Activated naive CD4-positive, alpha-beta T cell treated with anti-CD3 and anti-CD28 coated beads, Interleukin-2, amount 10 ng/mL, durations not matched to agents 7 days and 5 days (primary cell): ENCODE results near the gene IGSF22.
A peak's percentile ranks its signal among the peaks of the same experiment; 100 is the strongest.
"Not testable (repeated sequence)": the region's sequence is repeated elsewhere in the genome, so short reads cannot be mapped to it uniquely, and the experiment has no call there.

ENCODE experiments used
- CTCF ChIA-PET: fragments of 350-600 bp; sonication (Branson Sonifier 250); formaldehyde crosslinking; loops from one replicate; lab custom pipeline; 2021; ENCODE audit warnings: antibody characterized with exemption; lab: Charles Lee
- DNase-seq: peaks from one replicate; pipeline ENCODE4 v3.0.0-alpha.2; 2020
- H3K27ac Mint-ChIP-seq: one replicate; pipeline ENCODE4 v1.8.0; 2021; ENCODE audit warnings: mild to moderate bottlenecking, moderate library complexity, mixed read lengths
- H3K27me3 Mint-ChIP-seq: one replicate; pipeline ENCODE4 v1.8.0; 2021; ENCODE audit warnings: mild to moderate bottlenecking, mixed read lengths
- H3K36me3 Mint-ChIP-seq: one replicate; pipeline ENCODE4 v1.8.0; 2021; ENCODE audit warnings: mixed read lengths
- H3K4me1 Mint-ChIP-seq: one replicate; pipeline ENCODE4 v1.8.0; 2021; ENCODE audit warnings: mixed read lengths
- H3K4me3 Mint-ChIP-seq: one replicate; pipeline ENCODE4 v1.8.0; 2021; ENCODE audit warnings: mild to moderate bottlenecking, moderate library complexity, mixed read lengths
- H3K9me3 Mint-ChIP-seq: one replicate; pipeline ENCODE4 v1.8.0; 2021; ENCODE audit warnings: mixed read lengths

Gene IGSF22

DNA sequence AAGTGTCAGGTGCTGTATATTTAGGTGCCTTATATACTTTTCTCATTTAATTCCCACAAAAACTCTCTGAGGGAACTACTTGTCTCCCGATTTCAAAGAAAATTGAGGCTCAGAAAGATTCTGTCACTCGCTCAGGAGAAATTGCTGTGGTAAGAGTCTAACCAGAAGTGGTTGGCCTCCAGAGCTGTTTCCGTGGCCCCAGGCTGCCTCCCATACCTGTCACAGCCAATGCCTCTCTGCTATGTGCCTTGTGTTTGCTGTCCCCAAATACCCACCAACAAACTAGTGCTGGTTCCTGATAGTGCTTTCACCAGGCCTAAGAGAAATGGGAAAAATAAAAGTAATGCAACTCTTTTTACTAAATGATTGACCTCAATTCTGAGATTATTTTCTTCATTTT is 48.4 kb downstream of the IGSF22 start:
- Mint-ChIP-seq H3K9me3 (no peaks in the 10 kb centered on the region), H3K4me1 (peaks cover 21% of the 10 kb centered on the region), H3K4me3 (no peak overlapping the region), H3K36me3 (no peaks in the 10 kb centered on the region), H3K27me3 (no peaks in the 10 kb centered on the region), H3K27ac (no peak overlapping the region)
- CTCF ChIA-PET, result interaction anchor here (0.7 kb wide), 1 partner anchor 1038 kb away, joined by 3 read pairs; no protein-coding TSS in a partner anchor
- DNase-seq, result no peak

DNA sequence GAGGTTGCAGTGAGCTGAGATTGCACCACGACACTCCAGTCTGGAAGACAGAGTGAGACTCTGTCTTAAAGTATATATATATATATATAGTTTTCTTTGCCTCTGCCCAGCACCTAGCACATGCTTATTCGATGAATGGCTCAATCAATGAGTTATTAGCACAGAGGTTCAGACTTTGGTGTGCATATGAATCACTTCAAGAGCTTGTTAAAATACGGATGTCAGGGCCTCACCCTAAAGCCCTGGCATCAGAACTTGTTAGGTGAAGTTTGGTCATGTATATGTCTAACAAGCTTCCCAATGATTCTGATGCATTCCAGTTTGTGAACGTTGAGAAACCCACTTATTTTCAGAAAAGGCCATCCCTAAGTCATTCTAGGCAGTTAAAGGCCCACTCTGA is 49.2 kb downstream of the IGSF22 start:
- no peak for DNase-seq
- H3K9me3 Mint-ChIP-seq, result no peaks in the 10 kb centered on the region
- no peak overlapping the region for H3K27ac Mint-ChIP-seq
- H3K4me3 Mint-ChIP-seq, result no peak overlapping the region
- peaks cover 27% of the 10 kb centered on the region for H3K4me1 Mint-ChIP-seq
- CTCF ChIA-PET, result interaction anchor here (1.0 kb wide), 1 partner anchor 11 kb away, joined by 3 read pairs; no protein-coding TSS in a partner anchor
- H3K27me3 Mint-ChIP-seq, result no peaks in the 10 kb centered on the region
- H3K36me3 Mint-ChIP-seq, result no peaks in the 10 kb centered on the region

DNA sequence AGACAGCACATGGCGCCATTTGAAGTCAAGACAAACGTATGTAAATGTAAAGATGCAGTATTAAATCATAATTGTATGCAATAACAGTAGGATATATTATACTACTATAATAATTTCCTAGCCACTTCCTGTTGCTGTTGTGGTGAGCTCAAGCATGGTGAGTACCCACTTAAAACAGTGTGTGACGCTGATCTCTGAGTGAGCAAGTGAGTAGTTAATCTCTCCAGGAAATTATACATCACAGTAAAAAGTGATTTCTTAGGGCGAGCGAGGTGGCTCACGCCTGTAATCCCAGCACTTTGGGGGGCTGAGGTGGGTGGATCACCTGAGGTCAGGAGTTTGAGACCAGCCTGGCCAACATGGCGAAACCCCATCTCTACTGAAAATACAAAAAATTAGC is 53.8 kb downstream of the IGSF22 start:
- Mint-ChIP-seq H3K4me3 (peak overlapping the region; percentile 47), H3K27ac (peak overlapping the region; percentile 97), H3K4me1 (peaks cover 51% of the 10 kb centered on the region)
- H3K36me3 Mint-ChIP-seq, H3K27me3 Mint-ChIP-seq, H3K9me3 Mint-ChIP-seq: not testable (repeated sequence)
- peak; percentile 69 for DNase-seq
- CTCF ChIA-PET, result interaction anchor here (1.0 to 1.5 kb wide), 5 partner anchors 26 to 132 kb away, joined by 3 to 4 read pairs (median 3); partner anchors contain the start of gene TMEM86A

DNA sequence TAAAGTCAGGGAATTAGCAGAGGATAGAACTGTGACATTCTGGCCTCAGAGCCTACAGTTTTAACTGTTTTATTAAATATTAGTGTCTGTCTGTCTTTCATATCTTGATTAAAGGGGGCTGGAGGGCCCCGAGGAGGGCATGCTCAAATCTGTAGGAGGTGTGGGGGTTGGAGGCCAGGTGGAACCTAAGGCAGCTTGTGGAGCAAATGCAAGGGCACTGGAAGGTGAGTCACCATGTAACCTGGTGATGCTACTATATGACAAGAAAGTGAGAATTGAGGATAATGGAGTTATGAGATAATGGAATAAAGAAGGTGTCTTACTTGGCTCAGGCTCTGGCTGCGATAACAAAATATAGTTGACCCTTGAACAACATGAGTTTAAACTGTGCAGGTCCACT is 54.7 kb downstream of the IGSF22 start:
- DNase-seq, result peak; percentile 23
- Mint-ChIP-seq H3K36me3 (peaks cover 3% of the 10 kb centered on the region), H3K27me3 (peaks cover 8% of the 10 kb centered on the region), H3K27ac (peak overlapping the region; percentile 55), H3K4me3 (no peak overlapping the region), H3K4me1 (peaks cover 54% of the 10 kb centered on the region), H3K9me3 (no peaks in the 10 kb centered on the region)
- CTCF ChIA-PET, result interaction anchor here (1.1 to 1.6 kb wide), 4 partner anchors 20 to 131 kb away, joined by 3 to 7 read pairs (median 3); partner anchors contain the start of gene TMEM86A

DNA sequence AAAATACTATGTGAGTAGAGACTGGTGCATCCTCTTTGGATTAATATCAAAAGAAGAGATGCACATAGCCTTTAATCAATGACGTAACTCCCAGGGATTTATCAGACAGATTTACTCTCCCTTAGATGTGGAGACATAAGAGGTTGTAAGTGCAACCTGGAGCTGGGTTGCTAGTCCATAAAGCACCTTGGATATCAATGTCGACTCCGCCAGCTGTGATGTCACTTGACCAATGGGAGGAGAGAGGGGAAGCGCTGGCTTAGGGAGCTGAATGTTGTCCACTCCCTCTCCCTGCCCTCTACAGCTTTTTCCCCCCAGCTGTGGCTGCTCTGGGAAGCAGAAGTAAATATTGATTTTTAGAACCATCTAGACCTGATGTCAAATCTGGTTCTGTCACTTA is 56.3 kb downstream of the IGSF22 start:
- H3K4me1 Mint-ChIP-seq, result peaks cover 61% of the 10 kb centered on the region
- H3K4me3 Mint-ChIP-seq, result no peak overlapping the region
- H3K27ac Mint-ChIP-seq, result peak overlapping the region; percentile 85

DNA sequence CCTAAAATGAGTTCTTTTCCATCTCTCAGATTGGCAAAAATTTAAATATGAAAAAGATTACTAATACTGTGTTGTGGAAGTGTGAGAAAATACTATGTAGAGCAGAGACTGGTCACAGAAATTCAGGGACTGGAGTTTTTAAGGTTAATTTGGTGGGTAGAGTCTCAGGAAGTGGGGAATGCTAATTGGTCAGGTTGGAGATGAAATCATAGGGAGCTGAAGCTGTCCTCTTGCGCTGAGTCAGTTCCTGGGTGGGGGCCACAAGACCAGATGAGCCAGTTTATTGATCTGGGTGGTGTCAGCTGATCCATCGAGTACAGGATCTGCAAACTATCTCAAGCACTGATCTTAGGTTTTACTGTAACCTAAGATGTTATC is 56.8 kb downstream of the IGSF22 start:
- H3K4me3 Mint-ChIP-seq, result peak overlapping the region; percentile 13
- CTCF ChIA-PET, result interaction anchor here (0.9 to 1.4 kb wide), 3 partner anchors 17 to 128 kb away, joined by 3 to 4 read pairs (median 4); partner anchors contain the start of gene IGSF22
- peak overlapping the region; percentile 85 for H3K27ac Mint-ChIP-seq
- H3K9me3 Mint-ChIP-seq, result no peaks in the 10 kb centered on the region
- peaks cover 61% of the 10 kb centered on the region for H3K4me1 Mint-ChIP-seq
- peaks cover 3% of the 10 kb centered on the region for H3K36me3 Mint-ChIP-seq
- peak; percentile 47 for DNase-seq
- peaks cover 14% of the 10 kb centered on the region for H3K27me3 Mint-ChIP-seq

More for the DNA sequence above, 56.3 kb downstream of the IGSF22 start:
- no peak for DNase-seq
- H3K36me3 Mint-ChIP-seq, result peaks cover 3% of the 10 kb centered on the region
- peaks cover 14% of the 10 kb centered on the region for H3K27me3 Mint-ChIP-seq
- H3K9me3 Mint-ChIP-seq, result no peaks in the 10 kb centered on the region
- CTCF ChIA-PET, result interaction anchor here (0.9 to 1.6 kb wide), 3 partner anchors 18 to 129 kb away, joined by 3 to 7 read pairs (median 4); partner anchors contain the start of gene IGSF22

DNA sequence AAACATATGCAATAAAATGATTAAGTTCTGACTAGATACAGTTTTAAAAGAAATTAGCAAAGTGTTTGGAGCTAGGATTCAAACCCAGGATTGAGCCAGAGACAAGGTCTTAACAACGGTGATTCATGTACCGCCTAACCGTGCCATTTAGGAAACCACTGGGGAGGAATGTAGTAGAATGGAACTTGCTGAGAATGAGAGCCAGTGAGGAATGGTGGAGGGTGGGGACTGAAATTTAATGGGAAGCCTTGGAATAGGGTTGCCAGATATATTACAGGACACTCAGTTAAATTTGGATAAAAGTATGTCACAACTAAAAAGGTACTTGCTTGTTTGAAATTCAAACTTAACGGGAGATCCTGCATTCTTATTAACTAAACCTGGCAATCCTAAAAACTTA is 57.9 kb downstream of the IGSF22 start:
- CTCF ChIA-PET, result interaction anchor here (1.3 to 1.4 kb wide), 2 partner anchors 16 to 127 kb away, joined by 4 read pairs; no protein-coding TSS in a partner anchor
- no peak for DNase-seq
- H3K9me3 Mint-ChIP-seq, result no peaks in the 10 kb centered on the region
- H3K4me1 Mint-ChIP-seq, result peaks cover 57% of the 10 kb centered on the region
- peaks cover 14% of the 10 kb centered on the region for H3K27me3 Mint-ChIP-seq
- peaks cover 3% of the 10 kb centered on the region for H3K36me3 Mint-ChIP-seq
- H3K4me3 Mint-ChIP-seq, result no peak overlapping the region
- no peak overlapping the region for H3K27ac Mint-ChIP-seq

DNA sequence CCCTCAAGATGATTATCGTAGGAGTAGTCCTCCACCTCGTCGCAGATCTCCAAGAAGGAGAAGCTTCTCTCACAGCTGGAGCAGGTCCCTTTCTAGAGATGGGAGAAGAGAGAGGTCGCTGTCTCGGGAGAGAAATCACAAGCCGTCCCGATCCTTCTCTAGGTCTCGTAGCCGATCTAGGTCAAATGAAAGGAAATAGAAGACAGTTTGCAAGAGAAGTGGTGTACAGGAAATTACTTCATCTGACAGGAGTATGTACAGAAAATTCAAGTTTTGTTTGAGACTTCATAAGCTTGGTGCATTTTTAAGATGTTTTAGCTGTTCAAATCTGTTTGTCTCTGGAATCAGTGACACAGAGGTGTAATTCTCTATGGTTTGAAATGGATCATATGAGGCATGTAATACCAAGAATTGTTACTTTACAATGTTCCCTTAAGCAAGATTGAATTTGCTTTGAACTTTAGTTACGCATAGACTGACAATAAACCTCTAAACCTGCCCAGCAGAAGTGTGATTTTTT is 60.6 kb downstream of the IGSF22 start:
- H3K36me3 Mint-ChIP-seq, H3K9me3 Mint-ChIP-seq, DNase-seq: not testable (repeated sequence)
- Mint-ChIP-seq H3K27me3 (peaks cover 19% of the 10 kb centered on the region), H3K4me1 (peaks cover 37% of the 10 kb centered on the region), H3K27ac (peak overlapping the region; percentile 61), H3K4me3 (peak overlapping the region; percentile 2)
- CTCF ChIA-PET, result interaction anchor here (1.2 to 1.3 kb wide), 3 partner anchors 14 to 125 kb away, joined by 3 to 4 read pairs (median 3); no protein-coding TSS in a partner anchor

DNA sequence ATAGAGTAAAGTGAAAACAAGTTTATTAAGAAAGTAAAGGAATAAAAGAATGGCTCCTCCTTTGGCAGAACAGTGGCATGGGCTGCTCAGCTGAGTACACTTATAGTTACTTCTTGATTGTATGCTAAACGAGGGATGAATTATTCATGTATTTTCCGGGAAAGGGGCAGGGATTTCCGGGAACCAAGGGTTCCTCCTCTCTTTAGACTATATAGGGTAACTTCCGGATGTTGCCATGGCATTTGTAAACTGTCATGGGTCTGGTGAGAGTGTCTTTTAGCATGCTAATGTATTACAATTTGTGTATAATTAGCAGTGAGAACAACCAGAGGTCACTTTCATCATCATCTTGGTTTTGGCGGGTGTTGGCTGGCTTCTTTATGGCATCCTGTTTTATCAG is 68.3 kb downstream of the IGSF22 start:
- Mint-ChIP-seq H3K27me3 (peaks cover 33% of the 10 kb centered on the region), H3K27ac (no peak overlapping the region)

More for the DNA sequence above, 68.3 kb downstream of the IGSF22 start:
- Mint-ChIP-seq H3K4me3 (no peak overlapping the region), H3K36me3 (no peaks in the 10 kb centered on the region), H3K4me1 (peaks cover 2% of the 10 kb centered on the region), H3K9me3 (no peaks in the 10 kb centered on the region)
- no peak for DNase-seq
- CTCF ChIA-PET, result no interaction called here
